C4-2B (cell line): ENCODE results near the gene ZFAND5.

Source experiments
- ZFX ChIP-seq: fragments of 450-650 bp; IDR thresholded peaks from 2 replicates; pipeline ENCODE4 v1.6.1; 2017
- TF ChIP-seq, protein P1 (sequence below): fragments of 450-650 bp; conservative IDR thresholded peaks from 2 replicates; pipeline ENCODE4 v1.5.1; 2017; ENCODE audit warnings: mild to moderate bottlenecking

DNA sequence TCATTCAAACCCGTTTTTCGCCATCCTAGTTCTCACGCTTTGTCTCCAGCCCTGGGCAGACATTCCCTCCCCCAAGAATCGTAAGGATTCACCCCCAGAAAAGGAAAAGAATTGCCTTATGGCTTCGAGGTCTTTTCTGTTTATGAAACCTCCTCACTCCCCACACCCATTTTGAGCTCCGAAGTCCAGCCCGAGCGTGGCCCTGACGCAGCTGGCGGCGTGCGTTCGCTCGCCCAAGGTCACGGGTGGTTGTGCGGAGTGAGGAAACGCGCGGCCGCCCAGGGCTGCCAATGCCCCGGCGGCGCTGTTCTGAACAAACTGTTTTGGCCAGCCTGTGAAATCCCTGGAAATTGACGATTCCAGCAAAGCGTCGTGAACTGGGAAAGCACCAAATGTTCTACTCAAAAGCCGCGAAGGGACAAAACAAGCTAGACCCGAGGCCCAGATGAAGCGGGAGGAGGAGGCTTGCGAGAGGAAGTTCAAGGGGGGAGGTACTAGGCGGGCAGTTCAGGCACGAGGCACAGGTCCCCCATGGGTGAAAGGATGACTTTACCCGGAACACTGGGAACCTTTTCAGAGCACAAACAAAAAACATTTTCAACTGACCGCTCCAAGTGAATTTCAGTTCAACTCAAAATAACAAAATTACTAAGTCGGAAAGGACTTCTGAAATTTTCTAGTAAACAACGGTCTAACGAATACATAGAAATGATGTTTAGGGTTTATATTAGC lies 683 bp upstream of the ZFAND5 start:
- TF ChIP-seq, protein P1, sequence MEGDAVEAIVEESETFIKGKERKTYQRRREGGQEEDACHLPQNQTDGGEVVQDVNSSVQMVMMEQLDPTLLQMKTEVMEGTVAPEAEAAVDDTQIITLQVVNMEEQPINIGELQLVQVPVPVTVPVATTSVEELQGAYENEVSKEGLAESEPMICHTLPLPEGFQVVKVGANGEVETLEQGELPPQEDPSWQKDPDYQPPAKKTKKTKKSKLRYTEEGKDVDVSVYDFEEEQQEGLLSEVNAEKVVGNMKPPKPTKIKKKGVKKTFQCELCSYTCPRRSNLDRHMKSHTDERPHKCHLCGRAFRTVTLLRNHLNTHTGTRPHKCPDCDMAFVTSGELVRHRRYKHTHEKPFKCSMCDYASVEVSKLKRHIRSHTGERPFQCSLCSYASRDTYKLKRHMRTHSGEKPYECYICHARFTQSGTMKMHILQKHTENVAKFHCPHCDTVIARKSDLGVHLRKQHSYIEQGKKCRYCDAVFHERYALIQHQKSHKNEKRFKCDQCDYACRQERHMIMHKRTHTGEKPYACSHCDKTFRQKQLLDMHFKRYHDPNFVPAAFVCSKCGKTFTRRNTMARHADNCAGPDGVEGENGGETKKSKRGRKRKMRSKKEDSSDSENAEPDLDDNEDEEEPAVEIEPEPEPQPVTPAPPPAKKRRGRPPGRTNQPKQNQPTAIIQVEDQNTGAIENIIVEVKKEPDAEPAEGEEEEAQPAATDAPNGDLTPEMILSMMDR = peak; percentile 20
- TF ChIP-seq ZFX = no peak
